H1 (cell line): ENCODE data around the gene PLPPR1. TPM values are rescaled to one million over a fixed set of nuclear protein-coding genes. Genes with fewer than 3 reads are reported as not detected.

Experiments used
- CTCF ChIA-PET: fragments of 300-600 bp; sonication (Branson Sonifier 250); formaldehyde crosslinking; loops from one replicate; lab custom pipeline; 2021; ENCODE audit not compliant: partially characterized antibody; lab: Charles Lee
- POLR2A ChIA-PET: fragments of 300-600 bp; sonication (Branson Sonifier 250); formaldehyde crosslinking; loops from one replicate; lab custom pipeline; 2021; ENCODE audit warnings: inconsistent platforms; ENCODE audit not compliant: partially characterized antibody; lab: Charles Lee
- DNase-seq, 2 experiments: peaks; one replicate each; pipeline versions ENCODE4 v3.0.0 to v3.0.0-alpha.2; 2010 to 2022; ENCODE audit warnings: low spot score in 2 of 2, low read depth in 1 of 2, mixed read lengths in 1 of 2
- FAIRE-seq: peaks from 2 replicates; lab custom pipeline; 2011; peaks lifted over from hg19 to GRCh38; lab: Jason Lieb, UNC
- H2AFZ ChIP-seq: 2 replicates; pipeline ENCODE4 v1.8.1; 2012; ENCODE audit warnings: low read length, inconsistent platforms
- H2AK5ac ChIP-seq: 2 replicates; pipeline ENCODE4 v1.6.1; 2013; ENCODE audit warnings: low read depth, low read length
- H2BK120ac ChIP-seq: replicated peaks from 2 replicates; pipeline ENCODE3; 2013; ENCODE audit warnings: low read depth, low read length, inconsistent platforms
- H2BK12ac ChIP-seq: 2 replicates; pipeline ENCODE4 v1.6.1; 2013; ENCODE audit warnings: low read depth, low read length
- H2BK15ac ChIP-seq: 2 replicates; pipeline ENCODE4 v1.6.1; 2013; ENCODE audit warnings: low read length
- H2BK20ac ChIP-seq: 2 replicates; pipeline ENCODE4 v1.6.1; 2013; ENCODE audit warnings: low read length
- H2BK5ac ChIP-seq: 2 replicates; pipeline ENCODE4 v1.6.1; 2013; ENCODE audit warnings: low read depth, low read length
- H3K14ac ChIP-seq: 2 replicates; pipeline ENCODE4 v1.6.1; 2013; ENCODE audit warnings: inconsistent platforms; ENCODE audit not compliant: insufficient read length
- H3K18ac ChIP-seq: 2 replicates; pipeline ENCODE4 v1.6.1; 2013; ENCODE audit warnings: low read length; ENCODE audit errors: extremely low read depth
- H3K23ac ChIP-seq: 2 replicates; pipeline ENCODE4 v1.6.1; 2013; ENCODE audit warnings: inconsistent platforms; ENCODE audit not compliant: insufficient read length
- H3K23me2 ChIP-seq: 2 replicates; pipeline ENCODE4 v1.6.1; 2013; ENCODE audit warnings: low read depth, low read length
- H3K27ac ChIP-seq: 2 replicates; pipeline ENCODE4 v1.6.1; 2011; ENCODE audit warnings: low read depth, low read length, inconsistent platforms
- H3K27me3 ChIP-seq, 4 experiments: replicated peaks in 1 of 4; 1 replicate in 1 of 4; 2 replicates in 3 of 4; pipeline versions ENCODE4 v1.6.1 to v1.8.1; 2011 to 2013; ENCODE audit warnings: low read length in 3 of 4, mild to moderate bottlenecking in 3 of 4, inconsistent platforms in 2 of 4, mixed read lengths in 2 of 4, moderate library complexity in 1 of 4; ENCODE audit not compliant: control insufficient read depth in 3 of 4, insufficient read depth in 3 of 4; ENCODE audit errors: extremely low read depth in 1 of 4
- H3K36me3 ChIP-seq, 4 experiments: 2 replicates each; pipeline versions ENCODE4 v1.6.1 to v1.8.1; 2011 to 2013; ENCODE audit warnings: mild to moderate bottlenecking in 4 of 4, low read length in 3 of 4, moderate library complexity in 2 of 4, control low read depth in 1 of 4, inconsistent platforms in 1 of 4; ENCODE audit not compliant: insufficient read depth in 4 of 4, control insufficient read depth in 2 of 4
- H3K4ac ChIP-seq: replicated peaks from 2 replicates; pipeline ENCODE3; 2013; ENCODE audit warnings: low read length, low read depth, mixed read lengths, inconsistent platforms; ENCODE audit not compliant: insufficient read length
- H3K4me1 ChIP-seq, 4 experiments: replicated peaks in 1 of 4; 1 replicate in 1 of 4; 2 replicates in 3 of 4; pipeline versions ENCODE4 v1.6.1 to v1.8.1; 2011 to 2013; ENCODE audit warnings: low read length in 3 of 4, inconsistent platforms in 2 of 4, mixed read lengths in 1 of 4; ENCODE audit not compliant: insufficient read depth in 4 of 4, control insufficient read depth in 3 of 4
- H3K4me2 ChIP-seq, 2 experiments: 2 replicates each; pipeline versions ENCODE4 v1.6.1 to v1.8.1; 2011 to 2013; ENCODE audit warnings: low read depth in 2 of 2, low read length in 2 of 2, control low read depth in 1 of 2, inconsistent platforms in 1 of 2, mild to moderate bottlenecking in 1 of 2; ENCODE audit not compliant: insufficient read depth in 1 of 2
- H3K4me3 ChIP-seq, 4 experiments: fragments of 200-600, 300-600 bp in 1 of 4; sonication (generic), shearing (Covaris generic), sonication (Bioruptor Twin) in 1 of 4; 2 replicates each; pipeline versions ENCODE4 v1.5.1 to v1.8.1; 2011 to 2016; ENCODE audit warnings: low read length in 4 of 4, low read depth in 3 of 4, control low read depth in 2 of 4, inconsistent platforms in 2 of 4, mild to moderate bottlenecking in 2 of 4, mixed read lengths in 1 of 4, moderate library complexity in 1 of 4; ENCODE audit not compliant: insufficient read depth in 2 of 4; ENCODE audit errors: extremely low read depth in 1 of 4
- H3K56ac ChIP-seq: replicated peaks from 2 replicates; pipeline ENCODE3; 2013; ENCODE audit warnings: low read depth, mild to moderate bottlenecking, mixed read lengths, low read length, inconsistent platforms; ENCODE audit not compliant: insufficient read length
- H3K79me1 ChIP-seq: 2 replicates; pipeline ENCODE4 v1.6.1; 2013; ENCODE audit warnings: low read depth, low read length, control low read depth
- H3K79me2 ChIP-seq, 2 experiments: 2 replicates each; pipeline versions ENCODE4 v1.6.1 to v1.8.1; 2012 to 2013; ENCODE audit warnings: low read length in 2 of 2, mild to moderate bottlenecking in 2 of 2, inconsistent platforms in 1 of 2; ENCODE audit not compliant: insufficient read depth in 2 of 2, control insufficient read depth in 1 of 2
- H3K9ac ChIP-seq, 4 experiments: replicated peaks in 1 of 4; 1 replicate in 1 of 4; 2 replicates in 3 of 4; pipeline versions ENCODE4 v1.6.1 to v1.8.1; 2011 to 2013; ENCODE audit warnings: low read depth in 3 of 4, low read length in 3 of 4, control low read depth in 2 of 4, mild to moderate bottlenecking in 2 of 4, moderate library complexity in 2 of 4, inconsistent platforms in 1 of 4; ENCODE audit errors: extremely low read depth in 1 of 4
- H3K9me3 ChIP-seq, 2 experiments: 2 replicates each; pipeline versions ENCODE4 v1.6.1 to v1.8.1; 2012 to 2013; ENCODE audit warnings: mild to moderate bottlenecking in 2 of 2, moderate library complexity in 2 of 2, control low read depth in 1 of 2, inconsistent platforms in 1 of 2, low read depth in 1 of 2, low read length in 1 of 2, mixed read lengths in 1 of 2; ENCODE audit not compliant: insufficient read depth in 2 of 2
- H4K20me1 ChIP-seq, 2 experiments: replicated peaks in 1 of 2; 2 replicates each; pipeline versions ENCODE3 to v1.8.1; 2011 to 2013; ENCODE audit warnings: inconsistent platforms in 2 of 2, low read length in 2 of 2, mild to moderate bottlenecking in 1 of 2; ENCODE audit not compliant: insufficient read depth in 2 of 2, control insufficient read depth in 1 of 2
- H4K5ac ChIP-seq: 2 replicates; pipeline ENCODE4 v1.6.1; 2013; ENCODE audit warnings: low read length, low read depth, mixed read lengths, inconsistent platforms; ENCODE audit not compliant: insufficient read length
- H4K8ac ChIP-seq: 2 replicates; pipeline ENCODE4 v1.8.0; 2013; ENCODE audit warnings: mild to moderate bottlenecking, moderate library complexity, low read length, inconsistent platforms; ENCODE audit not compliant: insufficient read depth; ENCODE audit errors: extremely low read depth
- H4K91ac ChIP-seq: replicated peaks from 2 replicates; pipeline ENCODE3; 2013; ENCODE audit warnings: low read length, mixed read lengths, inconsistent platforms; ENCODE audit not compliant: insufficient read length
- RAD21 ChIP-seq, 2 experiments: IDR thresholded peaks in 1 of 2; conservative IDR thresholded peaks in 1 of 2; 2 replicates each; pipeline ENCODE4 v1.6.1; 2011; ENCODE audit warnings: low read depth in 2 of 2, low read length in 2 of 2, improper control_type of control experiment in 1 of 2, inconsistent platforms in 1 of 2, mild to moderate bottlenecking in 1 of 2, moderate library complexity in 1 of 2
- SIRT6 ChIP-seq: IDR thresholded peaks from one replicate; pipeline ENCODE4 v1.7.1; 2012; ENCODE audit warnings: low read length, inconsistent platforms
- WGBS, 2 experiments: shearing (Covaris generic) in 1 of 2; methylation state at CpG; one replicate each; pipeline versions ENCODE4 v1.1.6 to v1.1.7; 2013 to 2015; ENCODE audit warnings: low lambda C conversion rate in 2 of 2, mixed read lengths in 2 of 2, inconsistent platforms in 1 of 2, low coverage in 1 of 2, missing lambda C conversion rate in 1 of 2; ENCODE audit not compliant: insufficient replicate concordance in 2 of 2, insufficient coverage in 1 of 2, insufficient read length in 1 of 2; ENCODE audit errors: extremely low coverage in 1 of 2, missing lambda C conversion rate in 1 of 2; 5-methylcytosine and 5-hydroxymethylcytosine counted together
- polyA plus RNA-seq, 7 experiments: library from polyadenylated mRNA; depleted of rRNA in 3 of 7; stranded (reverse) in 5 of 7; unstranded in 2 of 7; fragments of >200 nt in 5 of 7; fragments of 200-250 nt in 2 of 7; gene quantifications; 1 replicate in 5 of 7; 2 replicates in 1 of 7; 4 replicates in 1 of 7; pipeline versions ENCODE4 v1.2.1 to v1.2.3, GENCODE V29; 2011 to 2013; ENCODE audit warnings: missing spikeins in 2 of 7, mixed read lengths in 2 of 7
- total RNA-seq: library from RNA; stranded (reverse); fragmentation: NEBNext Ultra II Directional; extraction: Animal tissue kit (Norgen Biotek cat#: 25700); gene quantifications from 2 replicates; pipeline ENCODE4 v1.2.1, GENCODE V29; 2021

PLPPR1 gene
- total and polyA plus RNA-seq, 2 of the 8 experiments (the other 6 are each of a cell fraction or from before 2014, with no cell fraction given), result 1.4 to 1.8 TPM

- TF ChIP-seq RAD21 (IDR thresholded peaks at IDR 0.05 in 1 of 2, conservative IDR thresholded peaks at IDR 0.05 in 1 of 2; ENCODE audit: low read depth in 2 of 2, low read length in 2 of 2) (0 out of 4 replicates have a peak, but pooled peaks of 1 of the 2 experiments have one; percentile 7), SIRT6 (no peak)
- H3K56ac ChIP-seq, result no peak overlapping the region
- no peak overlapping the region for H3K4ac ChIP-seq
- 85% methylated on average over 1 of the region's 1 CpG; no CpG with 5 or more reads in 1 of the 2 experiments for WGBS, 2 experiments
- no peak overlapping the region for H2BK15ac ChIP-seq
- H3K79me1 ChIP-seq, result no peaks in the 10 kb centered on the region
- DNase-seq (no peak), FAIRE-seq (no peak)
- H2BK12ac ChIP-seq, result no peak overlapping the region
- H3K9ac ChIP-seq, result no peak overlapping the region
- no peak overlapping the region for H3K14ac ChIP-seq
- H3K27ac ChIP-seq, result no peak overlapping the region
- no peaks in the 10 kb centered on the region for H3K9me3 ChIP-seq
- H2AFZ ChIP-seq, result no peak overlapping the region
- no peak overlapping the region for H2AK5ac ChIP-seq
- H3K4me3 ChIP-seq, result no peak overlapping the region
- ChIA-PET CTCF (interaction anchor here (0.7 kb wide), 1 partner anchor 10 kb away, joined by 3 read pairs; no protein-coding TSS in a partner anchor), POLR2A (no interaction called here)
- H3K23me2 ChIP-seq, result no peaks in the 10 kb centered on the region
- H4K5ac ChIP-seq, result no peak overlapping the region
- no peaks in the 10 kb centered on the region for H3K36me3 ChIP-seq
- H3K27me3 ChIP-seq, result no peaks in the 10 kb centered on the region
- H2BK20ac ChIP-seq, result no peak overlapping the region
- no peak overlapping the region for H3K18ac ChIP-seq
- H2BK5ac ChIP-seq, result no peak overlapping the region
- no peak overlapping the region for H3K4me2 ChIP-seq
- H4K91ac ChIP-seq, result no peak overlapping the region
- no peak overlapping the region for H3K23ac ChIP-seq
- no peak overlapping the region for H2BK120ac ChIP-seq
- no peaks in the 10 kb centered on the region for H3K79me2 ChIP-seq
- no peaks in the 10 kb centered on the region for H4K20me1 ChIP-seq
- H4K8ac ChIP-seq, result no peak overlapping the region
- H3K4me1 ChIP-seq, result peaks cover 0 to 8% (median 5%) of the 10 kb centered on the region in 4 experiments; a peak in 4 of 7 replicates
Observed at GRCh38 chr9:101068696-101069095, 40.2 kb downstream of the PLPPR1 start.
